Ovary (tissue), 3 donors: ENCODE data around the gene NYAP1.

ENCODE experiments used
- EP300 ChIP-seq: sonication (generic); formaldehyde crosslinking; IDR thresholded peaks from one replicate; pipeline ENCODE4 v1.6.1; 2017; ENCODE audit warnings: antibody characterized with exemption
- POLR2A ChIP-seq: fragments of 450-650 bp; IDR thresholded peaks from one replicate; pipeline ENCODE4 v1.6.1; 2017; ENCODE audit warnings: antibody characterized with exemption, mild to moderate bottlenecking, moderate library complexity
- TF ChIP-seq, protein P1 (sequence below), 3 donors: fragments of 450-650 bp in 2 of 3; fragments of 200-600 bp in 1 of 3; IDR thresholded peaks; one replicate each; pipeline versions ENCODE4 v1.5.1 to v1.8.0; 2016 to 2022; ENCODE audit warnings: antibody characterized with exemption in 3 of 3, mild to moderate bottlenecking in 1 of 3
- donor health status: DM: no; HTN: no; CAD: no.

DNA sequence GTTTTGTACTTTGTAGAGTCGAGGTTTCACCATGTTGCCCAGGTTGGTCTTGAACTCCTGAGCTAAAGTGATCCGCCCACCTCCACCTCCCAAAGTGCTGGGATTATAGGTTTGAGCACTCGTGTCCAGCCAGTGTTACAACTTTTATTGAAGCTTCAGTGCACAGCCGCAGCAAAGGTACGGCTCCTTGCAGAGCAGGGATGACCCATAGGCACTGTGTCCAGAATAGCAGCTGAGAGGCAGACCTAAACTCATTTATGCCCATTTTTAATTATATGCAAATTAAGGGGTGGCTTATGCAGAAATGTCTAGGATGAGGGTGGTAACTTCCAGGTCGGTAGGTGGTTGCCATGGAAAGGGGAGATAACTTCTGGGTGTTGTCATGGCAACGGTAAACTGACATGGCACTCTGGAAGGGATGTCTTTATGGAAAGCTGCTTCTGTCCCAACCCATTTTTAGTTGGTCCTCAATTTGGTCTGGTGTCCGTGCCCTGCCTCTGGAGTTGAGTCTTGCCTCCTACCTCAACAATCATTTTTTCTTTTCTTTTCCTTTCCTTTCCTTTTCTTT is 22.7 kb downstream of the NYAP1 start:
- TF ChIP-seq, protein P1, sequence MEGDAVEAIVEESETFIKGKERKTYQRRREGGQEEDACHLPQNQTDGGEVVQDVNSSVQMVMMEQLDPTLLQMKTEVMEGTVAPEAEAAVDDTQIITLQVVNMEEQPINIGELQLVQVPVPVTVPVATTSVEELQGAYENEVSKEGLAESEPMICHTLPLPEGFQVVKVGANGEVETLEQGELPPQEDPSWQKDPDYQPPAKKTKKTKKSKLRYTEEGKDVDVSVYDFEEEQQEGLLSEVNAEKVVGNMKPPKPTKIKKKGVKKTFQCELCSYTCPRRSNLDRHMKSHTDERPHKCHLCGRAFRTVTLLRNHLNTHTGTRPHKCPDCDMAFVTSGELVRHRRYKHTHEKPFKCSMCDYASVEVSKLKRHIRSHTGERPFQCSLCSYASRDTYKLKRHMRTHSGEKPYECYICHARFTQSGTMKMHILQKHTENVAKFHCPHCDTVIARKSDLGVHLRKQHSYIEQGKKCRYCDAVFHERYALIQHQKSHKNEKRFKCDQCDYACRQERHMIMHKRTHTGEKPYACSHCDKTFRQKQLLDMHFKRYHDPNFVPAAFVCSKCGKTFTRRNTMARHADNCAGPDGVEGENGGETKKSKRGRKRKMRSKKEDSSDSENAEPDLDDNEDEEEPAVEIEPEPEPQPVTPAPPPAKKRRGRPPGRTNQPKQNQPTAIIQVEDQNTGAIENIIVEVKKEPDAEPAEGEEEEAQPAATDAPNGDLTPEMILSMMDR (IDR thresholded peaks at IDR 0.05) = no peak
- TF ChIP-seq POLR2A (no peak), EP300 (no peak)
